HG03108 (cell line): ENCODE data around the gene RUNX1.
"Not testable (repeated sequence)": the region's sequence is repeated elsewhere in the genome, so short reads cannot be mapped to it uniquely, and the experiment has no call there.

ENCODE experiments used
- ATAC-seq: cut with Tn5 transposase; IDR thresholded peaks from one replicate; pipeline ENCODE4 v1.9.1; 2021; ENCODE audit warnings: moderate library complexity; ENCODE audit not compliant: unreplicated experiment

RUNX1 gene

GRCh38 chr21:34974162-34974981 lies 74.7 kb downstream of the RUNX1 start:
- peak; percentile 88 for ATAC-seq

GRCh38 chr21:34973685-34974084 lies 75.4 kb downstream of the RUNX1 start:
- no peak for ATAC-seq

- ATAC-seq, result no peak
These were observed 77.4 kb downstream of the RUNX1 start for GRCh38 chr21:34971656-34972055.

- no peak for ATAC-seq
These were observed 78.5 kb downstream of the RUNX1 start for GRCh38 chr21:34970566-34970965.

GRCh38 chr21:34970167-34970500 lies 79.0 kb downstream of the RUNX1 start:
- no peak for ATAC-seq

- no peak for ATAC-seq
These were observed 79.5 kb downstream of the RUNX1 start for GRCh38 chr21:34969423-34970166.

GRCh38 chr21:34968414-34969333 lies 80.4 kb downstream of the RUNX1 start:
- ATAC-seq, result no peak

GRCh38 chr21:34967509-34968289 lies 81.4 kb downstream of the RUNX1 start:
- no peak for ATAC-seq

GRCh38 chr21:34966881-34967280 lies 82.2 kb downstream of the RUNX1 start:
- not testable (repeated sequence) for ATAC-seq

GRCh38 chr21:34965200-34966174 lies 83.6 kb downstream of the RUNX1 start:
- no peak for ATAC-seq

GRCh38 chr21:34962586-34963222 lies 86.4 kb downstream of the RUNX1 start:
- no peak for ATAC-seq

- no peak for ATAC-seq
These were observed 87.0 kb downstream of the RUNX1 start for GRCh38 chr21:34962136-34962535.

- ATAC-seq, result no peak
These were observed 88.4 kb downstream of the RUNX1 start for GRCh38 chr21:34960687-34961086.

GRCh38 chr21:34959607-34960006 lies 89.5 kb downstream of the RUNX1 start:
- no peak for ATAC-seq

GRCh38 chr21:34958040-34958439 lies 91.1 kb downstream of the RUNX1 start:
- ATAC-seq, result no peak

GRCh38 chr21:34956416-34957316 lies 92.4 kb downstream of the RUNX1 start:
- no peak for ATAC-seq

GRCh38 chr21:34953950-34954349 lies 95.2 kb downstream of the RUNX1 start:
- no peak for ATAC-seq

- no peak for ATAC-seq
These were observed 96.4 kb downstream of the RUNX1 start for GRCh38 chr21:34952701-34953100.
